T-helper 22 cell (primary cell): Measurements from ENCODE around the gene USE1.
A peak's percentile ranks its signal among the peaks of the same experiment; 100 is the strongest.

Experiments
- DNase-seq: peaks from one replicate; pipeline ENCODE4 v3.0.0-alpha.2; 2020; ENCODE audit warnings: low read depth

The USE1 gene

GRCh38 chr19:17205237-17206140, 9.7 kb upstream of the USE1 start:
- DNase-seq = no peak

GRCh38 chr19:17206736-17207581, 8.2 kb upstream of the USE1 start:
- DNase-seq = no peak

- DNase-seq = no peak
These were observed 5.8 kb upstream of the USE1 start for GRCh38 chr19:17209126-17210036.

DNA sequence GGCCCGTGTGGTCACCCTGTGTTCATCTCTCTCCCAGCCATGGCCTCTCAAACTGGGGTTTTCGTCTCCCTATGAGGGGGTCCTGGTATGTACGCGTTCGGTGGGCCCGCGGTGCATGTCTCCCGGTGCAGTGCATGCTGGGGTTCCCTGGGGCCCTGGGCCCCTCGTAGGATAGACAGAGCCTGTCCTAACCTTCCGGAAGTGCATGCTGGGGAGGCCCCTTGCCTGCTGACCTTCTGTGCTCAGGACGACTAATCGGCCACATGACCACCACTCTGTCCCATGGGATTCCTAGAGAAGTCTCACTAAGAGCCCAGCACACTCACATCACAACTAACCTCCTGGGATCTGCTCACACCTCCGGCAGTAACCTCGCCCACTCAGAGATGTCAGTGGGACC, 4.9 kb upstream of the USE1 start:
- DNase-seq = no peak

DNA sequence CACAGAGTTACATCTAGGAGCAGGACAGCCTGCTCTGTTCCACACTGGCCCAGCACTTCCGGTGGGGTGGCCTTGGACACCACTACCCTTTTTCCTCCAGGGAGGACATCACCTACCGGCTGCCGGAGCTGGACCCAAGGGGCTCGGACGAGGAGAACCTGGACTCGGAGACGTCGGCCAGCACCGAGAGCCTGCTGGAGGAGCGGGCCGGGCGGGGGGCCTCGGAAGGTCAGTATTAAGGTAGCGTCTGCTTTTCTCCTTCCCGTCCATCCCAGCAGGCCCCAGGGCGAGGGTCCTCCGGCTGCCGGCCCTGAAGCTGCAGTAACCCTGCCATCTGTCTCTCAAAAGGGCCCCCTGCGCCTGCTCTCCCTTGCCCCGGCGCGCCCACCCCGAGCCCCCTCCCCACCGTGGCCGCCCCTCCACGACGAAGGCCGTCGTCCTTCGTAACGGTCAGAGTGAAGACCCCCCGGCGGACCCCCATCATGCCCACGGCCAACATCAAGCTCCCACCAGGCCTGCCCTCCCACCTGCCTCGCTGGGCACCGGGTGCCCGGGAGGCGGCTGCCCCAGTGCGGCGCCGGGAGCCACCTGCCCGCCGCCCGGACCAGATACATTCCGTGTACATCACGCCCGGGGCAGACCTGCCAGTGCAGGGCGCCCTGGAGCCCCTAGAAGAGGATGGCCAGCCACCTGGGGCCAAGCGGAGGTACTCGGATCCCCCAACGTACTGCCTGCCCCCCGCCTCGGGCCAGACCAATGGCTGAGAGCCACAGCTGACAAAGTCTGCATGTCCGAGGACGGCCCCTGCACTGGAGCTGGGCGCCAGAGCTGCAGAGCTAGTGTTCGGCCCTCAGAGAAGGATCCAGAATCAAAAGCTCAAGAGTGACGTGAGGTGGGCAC, 3.4 kb upstream of the USE1 start:
- no peak for DNase-seq

DNA sequence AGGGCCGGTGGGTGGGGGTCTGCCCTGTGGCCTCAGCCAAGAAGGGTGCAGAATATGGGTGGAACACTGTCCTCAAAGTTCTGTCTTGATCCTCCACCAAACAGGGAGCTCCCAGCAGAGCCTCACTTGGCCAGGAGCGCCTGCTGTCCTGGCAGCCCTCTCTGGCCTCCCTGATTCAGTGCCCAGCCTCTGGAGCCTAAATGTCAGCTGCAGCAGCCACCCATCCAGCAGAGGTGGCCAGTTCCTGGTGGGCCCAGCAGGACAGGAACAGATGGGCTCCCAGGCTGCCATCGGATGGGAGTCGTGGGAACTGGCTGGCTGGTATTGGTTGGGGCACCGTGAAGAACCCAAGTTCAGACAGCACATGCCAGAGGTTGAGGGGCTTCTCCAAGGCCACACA, 1.8 kb upstream of the USE1 start:
- no peak for DNase-seq

- DNase-seq = no peak
These were observed 540 bp upstream of the USE1 start for GRCh38 chr19:17214508-17215126.

GRCh38 chr19:17216058-17216670, 1.0 kb downstream of the USE1 start:
- DNase-seq = no peak

DNA sequence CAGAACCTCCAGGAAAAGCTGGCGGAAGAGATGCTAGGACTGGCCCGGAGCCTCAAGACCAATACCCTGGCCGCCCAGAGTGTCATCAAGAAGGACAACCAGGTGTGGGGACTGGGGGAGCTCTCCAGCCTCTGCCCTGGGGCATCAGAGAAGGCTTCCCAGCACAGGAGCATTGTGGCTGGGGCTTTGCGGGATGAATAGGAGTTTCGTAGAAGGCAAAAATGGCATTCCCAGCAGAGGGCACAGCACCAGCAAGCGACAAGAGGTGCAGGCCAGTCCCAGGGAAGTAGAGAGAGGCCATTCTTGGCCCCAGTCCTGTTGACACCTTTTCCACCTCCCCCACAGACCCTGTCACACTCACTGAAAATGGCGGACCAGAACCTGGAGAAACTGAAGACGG, 4.1 kb downstream of the USE1 start:
- DNase-seq = no peak

- DNase-seq = no peak
These were observed 5.1 kb downstream of the USE1 start for GRCh38 chr19:17220207-17220758.

GRCh38 chr19:17225053-17225452, 9.9 kb downstream of the USE1 start:
- DNase-seq = no peak

DNA sequence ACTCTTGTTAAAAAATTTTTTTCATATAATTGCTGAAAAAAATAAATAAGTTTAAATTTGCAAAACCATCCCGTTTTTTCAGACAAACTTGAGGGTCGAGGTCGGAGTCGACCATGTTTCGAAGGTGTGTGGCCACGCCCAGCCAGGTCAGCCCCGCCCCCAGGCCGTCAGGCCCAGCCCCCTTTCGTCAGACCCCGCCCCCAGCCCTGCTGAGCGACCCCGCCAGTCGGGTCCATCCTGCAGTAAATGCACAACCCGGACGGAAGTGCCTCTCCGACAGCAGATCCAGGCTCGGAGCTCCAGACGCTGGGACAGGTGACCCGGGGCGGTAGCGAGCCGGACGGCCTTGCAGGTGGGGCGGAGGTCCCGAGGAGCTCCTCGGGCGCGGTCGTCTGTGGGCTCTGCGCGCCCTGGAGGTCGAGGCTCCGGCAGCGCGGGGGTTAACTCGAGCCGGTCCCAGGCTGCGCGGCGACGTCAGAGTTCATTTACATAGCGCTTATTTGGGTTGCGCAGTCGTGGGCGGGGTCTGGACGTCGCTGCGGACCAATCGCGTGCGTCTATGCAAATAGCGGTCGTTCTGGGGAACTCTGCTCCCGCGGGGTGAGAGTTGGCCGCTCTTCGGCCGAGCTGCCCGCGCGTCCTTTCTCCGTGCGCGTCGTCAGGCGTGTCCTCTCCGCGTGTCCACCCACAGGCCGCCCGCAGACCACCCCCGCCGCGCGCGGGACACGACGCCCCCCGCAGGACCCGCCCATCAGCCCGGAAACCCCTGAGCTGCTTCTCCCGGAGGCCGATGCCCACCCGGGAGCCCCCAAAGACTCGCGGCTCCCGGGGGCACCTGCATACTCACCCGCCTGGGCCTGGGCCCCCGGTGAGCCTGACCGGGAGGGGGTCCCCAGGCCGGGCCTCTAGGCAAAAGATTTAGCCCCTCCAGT, 11.1 kb downstream of the USE1 start, which contains the start of gene OCEL1:
Gene OCEL1, plus strand, starts transcription at position 225 of the 932 bp plus-strand sequence. Its CDS starts 22 bp downstream, at position 247.
- DNase-seq = peak; percentile 93

DNA sequence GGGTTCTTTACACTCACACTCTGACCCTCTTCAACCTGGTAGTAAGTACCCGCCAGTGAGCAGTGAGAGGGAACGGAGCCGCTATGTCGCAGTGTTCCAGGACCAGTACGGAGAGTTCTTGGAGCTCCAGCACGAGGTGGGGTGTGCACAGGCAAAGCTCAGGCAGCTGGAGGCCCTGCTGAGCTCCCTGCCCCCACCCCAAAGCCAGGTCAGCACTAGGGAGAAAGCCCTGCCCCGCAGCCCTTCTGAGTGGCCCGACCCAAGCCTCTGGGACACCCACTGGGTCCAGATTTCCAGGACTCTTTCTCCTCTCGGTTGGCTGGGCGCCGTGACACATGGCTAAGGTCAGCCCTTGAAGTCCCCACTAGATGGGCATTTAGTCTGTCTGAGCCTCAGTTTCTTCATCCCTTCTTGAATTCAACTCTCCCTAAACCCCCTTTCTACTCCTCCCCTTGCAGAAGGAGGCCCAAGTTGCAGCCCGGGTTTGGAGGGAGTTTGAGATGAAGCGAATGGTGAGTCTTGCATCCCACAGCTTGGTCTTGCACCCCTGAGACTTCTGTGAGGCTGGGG, 12.7 kb downstream of the USE1 start:
- DNase-seq = no peak

GRCh38 chr19:17229890-17230289, 14.7 kb downstream of the USE1 start:
- DNase-seq = no peak

GRCh38 chr19:17232258-17232657, 17.1 kb downstream of the USE1 start:
- DNase-seq = no peak

DNA sequence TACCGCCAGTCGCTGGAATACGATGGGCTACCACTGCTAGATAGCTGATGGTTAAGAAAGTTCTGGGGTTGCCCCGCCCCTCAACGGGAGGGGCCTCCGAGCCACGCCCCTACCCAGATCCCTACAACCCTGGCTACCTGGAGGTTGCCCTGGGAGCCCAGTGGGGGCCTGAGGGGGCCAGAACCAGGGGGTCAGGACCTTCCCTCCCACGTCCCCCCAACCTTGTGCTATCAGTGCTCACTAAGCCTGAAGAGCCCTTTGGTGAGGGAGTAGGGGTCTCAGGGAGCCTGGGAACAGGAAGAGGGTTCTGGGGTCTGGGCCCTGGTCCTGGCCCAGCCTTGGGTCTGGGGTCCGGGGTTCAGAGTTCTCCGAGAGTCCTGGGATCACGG, 19.7 kb downstream of the USE1 start:
- peak; percentile 28 for DNase-seq

- peak; percentile 53 for DNase-seq
These were observed 20.3 kb downstream of the USE1 start for GRCh38 chr19:17235300-17235970.
